Uterus (tissue), 2 donors: Measurements from ENCODE around the gene MAJIN.

Source experiments
- POLR2A ChIP-seq, 2 donors: fragments of 450-650 bp; IDR thresholded peaks; one replicate each; pipeline ENCODE4 v1.6.1; 2016; ENCODE audit warnings: antibody characterized with exemption in 2 of 2, mild to moderate bottlenecking in 1 of 2, moderate library complexity in 1 of 2
- TF ChIP-seq, protein P1 (sequence below), 4 experiments: fragments of 200-600 bp in 2 of 4; fragments of 450-650 bp in 2 of 4; sonication (generic) in 2 of 4; IDR thresholded peaks; one replicate each; pipeline ENCODE4 v1.5.1; 2016 to 2019; ENCODE audit warnings: antibody characterized with exemption in 4 of 4, mild to moderate bottlenecking in 2 of 4, moderate library complexity in 1 of 4

DNA sequence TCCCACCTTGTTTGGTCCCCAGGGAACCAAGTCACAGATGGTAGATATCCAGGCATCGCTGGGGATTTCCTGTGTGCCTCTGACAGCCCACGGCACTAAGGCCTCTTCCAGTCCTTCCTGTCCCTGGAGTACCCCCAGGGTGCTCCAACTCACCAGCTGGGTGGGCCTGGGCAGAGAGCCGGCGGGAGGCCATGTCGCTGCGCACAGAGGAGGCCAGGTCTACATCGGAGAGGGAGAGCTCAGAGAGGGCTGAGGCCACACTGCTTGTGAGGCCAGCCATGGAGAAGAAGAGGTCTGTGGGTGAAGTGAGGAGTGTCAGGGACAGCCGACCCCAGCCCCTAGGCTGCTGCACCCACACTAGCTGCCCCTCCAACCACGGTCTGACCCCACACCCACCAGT lies 60.2 kb downstream of the MAJIN start:
- TF ChIP-seq POLR2A (IDR thresholded peaks at IDR 0.05): no peak
- TF ChIP-seq, protein P1, sequence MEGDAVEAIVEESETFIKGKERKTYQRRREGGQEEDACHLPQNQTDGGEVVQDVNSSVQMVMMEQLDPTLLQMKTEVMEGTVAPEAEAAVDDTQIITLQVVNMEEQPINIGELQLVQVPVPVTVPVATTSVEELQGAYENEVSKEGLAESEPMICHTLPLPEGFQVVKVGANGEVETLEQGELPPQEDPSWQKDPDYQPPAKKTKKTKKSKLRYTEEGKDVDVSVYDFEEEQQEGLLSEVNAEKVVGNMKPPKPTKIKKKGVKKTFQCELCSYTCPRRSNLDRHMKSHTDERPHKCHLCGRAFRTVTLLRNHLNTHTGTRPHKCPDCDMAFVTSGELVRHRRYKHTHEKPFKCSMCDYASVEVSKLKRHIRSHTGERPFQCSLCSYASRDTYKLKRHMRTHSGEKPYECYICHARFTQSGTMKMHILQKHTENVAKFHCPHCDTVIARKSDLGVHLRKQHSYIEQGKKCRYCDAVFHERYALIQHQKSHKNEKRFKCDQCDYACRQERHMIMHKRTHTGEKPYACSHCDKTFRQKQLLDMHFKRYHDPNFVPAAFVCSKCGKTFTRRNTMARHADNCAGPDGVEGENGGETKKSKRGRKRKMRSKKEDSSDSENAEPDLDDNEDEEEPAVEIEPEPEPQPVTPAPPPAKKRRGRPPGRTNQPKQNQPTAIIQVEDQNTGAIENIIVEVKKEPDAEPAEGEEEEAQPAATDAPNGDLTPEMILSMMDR (IDR thresholded peaks at IDR 0.05): no peak
